Caco-2 (cell line): ENCODE measurements around the gene CLIC3. TPM values are rescaled to one million over a fixed set of nuclear protein-coding genes. Genes with fewer than 3 reads are reported as not detected.

Source experiments
- BruUV-seq: library from RNA; stranded (reverse); fragments of 400-500 nt; replicated peaks from 2 replicates; lab custom pipeline; 2021; lab: Mats Ljungman, UMichigan
- CTCF ChIA-PET: fragments of 300-600 bp; sonication (Branson Sonifier 250); formaldehyde crosslinking; loops from one replicate; lab custom pipeline; 2022; ENCODE audit warnings: antibody characterized with exemption; lab: Charles Lee
- POLR2A ChIA-PET: fragments of 300-600 bp; sonication (Branson Sonifier 250); formaldehyde crosslinking; loops from one replicate; lab custom pipeline; 2022; ENCODE audit warnings: antibody characterized with exemption; lab: Charles Lee
- DNase-seq, 2 experiments: peaks; one replicate each; pipeline versions ENCODE4 v3.0.0 to v3.0.0-alpha.2; 2020 to 2022
- H3K27me3 ChIP-seq: replicated peaks from 2 replicates; pipeline ENCODE4 v1.6.0; 2011; ENCODE audit warnings: low read length; ENCODE audit not compliant: control insufficient read depth, insufficient read depth
- H3K36me3 ChIP-seq: 2 replicates; pipeline ENCODE4 v1.5.1; 2011; ENCODE audit warnings: low read length; ENCODE audit not compliant: control insufficient read depth, insufficient read depth
- H3K4me1 ChIP-seq: fragments of 250-450 bp; sonication (Bioruptor Pico); 2 replicates; pipeline ENCODE4 v1.5.1; 2020; ENCODE audit warnings: mild to moderate bottlenecking
- H3K4me3 ChIP-seq: 2 replicates; pipeline ENCODE4 v1.5.1; 2011; ENCODE audit warnings: low read depth, mild to moderate bottlenecking, control low read depth, low read length
- H3K9me3 ChIP-seq: fragments of 250-450 bp; sonication (Bioruptor Pico); 2 replicates; pipeline ENCODE4 v1.5.1; 2020; ENCODE audit warnings: mild to moderate bottlenecking, moderate library complexity
- H3K27ac Mint-ChIP-seq: one replicate; pipeline ENCODE4 v1.8.0; 2022; ENCODE audit warnings: mixed read lengths; ENCODE audit not compliant: unreplicated experiment
- H3K27me3 Mint-ChIP-seq: one replicate; pipeline ENCODE4 v1.8.0; 2022; ENCODE audit warnings: mixed read lengths; ENCODE audit not compliant: insufficient read depth, unreplicated experiment
- H3K36me3 Mint-ChIP-seq: one replicate; pipeline ENCODE4 v1.8.0; 2022; ENCODE audit warnings: mild to moderate bottlenecking, mixed read lengths; ENCODE audit not compliant: insufficient read depth, unreplicated experiment
- H3K4me1 Mint-ChIP-seq: one replicate; pipeline ENCODE4 v1.8.0; 2022; ENCODE audit warnings: low read depth, mixed read lengths; ENCODE audit not compliant: unreplicated experiment
- H3K4me3 Mint-ChIP-seq: one replicate; pipeline ENCODE4 v1.8.0; 2022; ENCODE audit warnings: mild to moderate bottlenecking, moderate library complexity, mixed read lengths; ENCODE audit not compliant: unreplicated experiment
- H3K9me3 Mint-ChIP-seq: one replicate; pipeline ENCODE4 v1.8.0; 2022; ENCODE audit warnings: mixed read lengths; ENCODE audit not compliant: unreplicated experiment
- intact Hi-C: fragments of 100-400 bp; cut with micrococcal nuclease; formaldehyde crosslinking; loops from one replicate; pipeline ENCODE4 v1.10.0; 2022; ENCODE audit not compliant: unreplicated experiment
- total RNA-seq: library from RNA; stranded (reverse); gene quantifications from 2 replicates; pipeline ENCODE4 v1.2.3, GENCODE V29; 2022
- TF ChIP-seq, protein P1 (sequence below), 2 experiments: fragments of 200-600 bp in 1 of 2; IDR thresholded peaks; 1 replicate in 1 of 2; 2 replicates in 1 of 2; pipeline versions ENCODE4 v1.5.1 to v1.8.0; 2011 to 2022; ENCODE audit warnings: antibody characterized with exemption in 1 of 2, control low read depth in 1 of 2, inconsistent platforms in 1 of 2, low read depth in 1 of 2, low read length in 1 of 2, mild to moderate bottlenecking in 1 of 2, moderate library complexity in 1 of 2; ENCODE audit not compliant: insufficient read depth in 1 of 2, severe bottlenecking in 1 of 2, unreplicated experiment in 1 of 2

The CLIC3 gene
- total RNA-seq, 1 experiment from 2014 or later = 4.7 TPM

DNA sequence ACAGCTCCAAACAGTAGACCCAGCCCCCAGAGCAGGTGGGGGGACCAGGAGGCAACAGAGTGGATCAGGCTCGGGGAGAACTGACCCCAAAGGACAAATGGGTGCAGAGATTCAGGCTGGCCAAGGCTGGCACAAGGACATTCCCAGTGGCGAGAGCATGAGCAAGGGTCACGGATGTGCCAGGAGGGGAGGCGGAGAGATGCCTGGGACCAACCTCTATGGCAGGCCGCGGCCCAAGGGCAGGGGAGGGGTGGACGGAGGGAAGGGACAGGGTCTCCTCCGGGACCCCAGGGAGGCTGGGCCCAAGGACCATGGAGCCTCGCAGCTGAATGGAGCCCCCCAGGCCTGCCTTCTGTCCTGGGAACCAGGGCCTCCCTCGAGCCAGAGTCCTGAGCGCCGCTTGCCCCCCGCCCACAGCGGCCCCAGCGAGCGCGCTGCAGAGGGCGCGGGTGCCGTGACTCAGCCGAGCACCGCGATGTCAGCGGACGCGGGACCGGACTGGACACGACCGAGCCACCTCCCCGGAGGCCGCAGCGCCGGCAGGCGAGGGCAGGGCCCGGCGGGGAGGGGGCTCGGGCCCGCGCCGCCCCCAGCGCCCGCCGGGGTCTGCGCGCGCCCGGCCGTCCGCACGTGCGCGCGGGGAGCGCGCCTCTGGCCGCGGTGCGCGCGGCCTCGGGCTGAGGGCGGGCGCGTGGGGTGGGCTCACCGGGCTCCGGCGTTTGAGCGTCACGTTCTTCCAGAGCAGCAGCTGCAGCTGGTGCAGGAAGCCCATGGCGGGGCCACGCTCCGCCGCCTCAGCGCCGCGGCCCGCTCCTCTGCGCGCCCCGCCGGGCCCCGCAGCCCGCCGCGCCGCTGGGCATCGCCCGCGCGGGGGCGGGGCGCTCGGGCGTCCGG is 31.2 kb upstream of the CLIC3 start, which contains the start of gene ABCA2:
Gene ABCA2, minus strand, starts transcription at position 869 of the 894 bp plus-strand sequence. Its CDS starts 97 bp downstream, at position 772.
- DNase-seq = peak in 1 of 2 experiments; percentile 51
- no TSS peak for BruUV-seq
- ChIA-PET POLR2A (no interaction called here), CTCF (interaction anchor here (1.9 to 3.6 kb wide), 2 partner anchors 8 to 41 kb away, joined by 6 to 42 read pairs; partner anchors contain the start of gene SAPCD2)
- H3K9me3 Mint-ChIP-seq = no peaks in the 10 kb centered on the region
- Histone ChIP-seq H3K9me3 (no peaks in the 10 kb centered on the region), H3K27me3 (no peaks in the 10 kb centered on the region), H3K36me3 (no peaks in the 10 kb centered on the region), H3K4me3 (peak within 1 kb of the TSS; percentile 75), H3K4me1 (peaks cover 14% of the 10 kb centered on the region)
- H3K4me3 Mint-ChIP-seq = peak within 1 kb of the TSS; percentile 82
- H3K4me1 Mint-ChIP-seq = no peaks in the 10 kb centered on the region
- H3K27me3 Mint-ChIP-seq = no peaks in the 10 kb centered on the region
- TF ChIP-seq, protein P1, sequence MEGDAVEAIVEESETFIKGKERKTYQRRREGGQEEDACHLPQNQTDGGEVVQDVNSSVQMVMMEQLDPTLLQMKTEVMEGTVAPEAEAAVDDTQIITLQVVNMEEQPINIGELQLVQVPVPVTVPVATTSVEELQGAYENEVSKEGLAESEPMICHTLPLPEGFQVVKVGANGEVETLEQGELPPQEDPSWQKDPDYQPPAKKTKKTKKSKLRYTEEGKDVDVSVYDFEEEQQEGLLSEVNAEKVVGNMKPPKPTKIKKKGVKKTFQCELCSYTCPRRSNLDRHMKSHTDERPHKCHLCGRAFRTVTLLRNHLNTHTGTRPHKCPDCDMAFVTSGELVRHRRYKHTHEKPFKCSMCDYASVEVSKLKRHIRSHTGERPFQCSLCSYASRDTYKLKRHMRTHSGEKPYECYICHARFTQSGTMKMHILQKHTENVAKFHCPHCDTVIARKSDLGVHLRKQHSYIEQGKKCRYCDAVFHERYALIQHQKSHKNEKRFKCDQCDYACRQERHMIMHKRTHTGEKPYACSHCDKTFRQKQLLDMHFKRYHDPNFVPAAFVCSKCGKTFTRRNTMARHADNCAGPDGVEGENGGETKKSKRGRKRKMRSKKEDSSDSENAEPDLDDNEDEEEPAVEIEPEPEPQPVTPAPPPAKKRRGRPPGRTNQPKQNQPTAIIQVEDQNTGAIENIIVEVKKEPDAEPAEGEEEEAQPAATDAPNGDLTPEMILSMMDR (IDR thresholded peaks at IDR 0.05; ENCODE audit: insufficient read depth in 1 of 2, low read depth in 1 of 2, low read length in 1 of 2, severe bottlenecking in 1 of 2, unreplicated experiment in 1 of 2) = no peak
- H3K36me3 Mint-ChIP-seq = peaks cover 5% of the 10 kb centered on the region
- intact Hi-C loops = loop anchor here (2.0 kb wide), 1 partner anchor 79 kb away; no protein-coding TSS in a partner anchor
- H3K27ac Mint-ChIP-seq = peak within 1 kb of the TSS; percentile 42

DNA sequence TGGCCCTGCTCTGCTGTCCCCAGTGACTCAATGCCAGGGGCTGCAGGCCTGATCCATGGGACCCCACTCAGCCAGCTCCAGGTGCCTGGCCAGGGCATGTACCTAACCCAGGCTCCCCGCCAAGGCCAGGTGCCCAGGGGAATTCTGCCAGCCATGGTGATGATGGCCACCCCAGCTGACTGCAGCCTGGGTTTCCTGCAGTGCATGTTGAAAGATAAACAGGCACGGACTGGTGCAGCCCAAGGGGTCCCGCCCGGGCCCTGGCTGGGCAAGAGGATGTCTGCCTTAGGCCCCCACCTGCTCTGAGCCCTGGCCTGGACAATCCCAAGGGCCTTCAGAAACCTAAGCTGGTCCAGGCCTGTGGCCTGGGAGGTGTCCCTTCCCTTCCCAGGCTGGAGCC is 30.5 kb upstream of the CLIC3 start:
- peaks cover 4% of the 10 kb centered on the region for H3K4me1 Mint-ChIP-seq
- peaks cover 11% of the 10 kb centered on the region for H3K36me3 Mint-ChIP-seq
- Histone ChIP-seq H3K36me3 (peaks cover 1% of the 10 kb centered on the region; the same call in 1 of the 2 replicates), H3K4me1 (peaks cover 20% of the 10 kb centered on the region), H3K27me3 (no peaks in the 10 kb centered on the region), H3K4me3 (peak overlapping the region; percentile 49), H3K9me3 (no peaks in the 10 kb centered on the region)
- BruUV-seq = no TSS peak
- no peak overlapping the region for H3K27ac Mint-ChIP-seq
- H3K27me3 Mint-ChIP-seq = no peaks in the 10 kb centered on the region
- no peaks in the 10 kb centered on the region for H3K9me3 Mint-ChIP-seq
- peak overlapping the region; percentile 82 for H3K4me3 Mint-ChIP-seq
- ChIA-PET POLR2A (no interaction called here), CTCF (interaction anchor here (1.9 to 3.6 kb wide), 2 partner anchors 8 to 42 kb away, joined by 6 to 42 read pairs; partner anchors contain the start of gene SAPCD2)
- intact Hi-C loops = no loop called here
- no peak for DNase-seq
- TF ChIP-seq, protein P1 (IDR thresholded peaks at IDR 0.05; ENCODE audit: insufficient read depth in 1 of 2, low read depth in 1 of 2, low read length in 1 of 2, severe bottlenecking in 1 of 2, unreplicated experiment in 1 of 2) = no peak

DNA sequence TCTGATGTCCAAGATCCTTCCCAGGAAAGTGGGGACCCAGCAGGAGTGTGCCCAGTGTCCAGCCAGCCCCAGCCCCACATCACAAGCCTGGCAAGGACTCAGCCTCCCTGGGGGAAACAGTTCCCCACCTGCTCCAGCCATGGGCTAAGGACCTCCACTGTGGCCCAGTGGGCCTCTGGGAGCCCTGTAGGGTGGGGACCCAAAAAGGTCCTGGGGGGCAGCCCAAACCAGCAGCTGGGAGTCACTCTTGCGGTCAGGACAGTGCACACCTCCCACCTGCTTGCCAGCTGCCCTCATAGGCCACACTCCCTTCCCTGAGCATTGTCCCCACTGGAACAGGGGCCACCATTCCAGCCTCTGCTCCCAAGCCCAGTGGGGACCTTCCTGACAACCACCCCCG is 30.0 kb upstream of the CLIC3 start:
- intact Hi-C loops = no loop called here
- H3K4me3 ChIP-seq = no peak overlapping the region
- BruUV-seq = no TSS peak
- no peaks in the 10 kb centered on the region for H3K9me3 ChIP-seq
- H3K27me3 Mint-ChIP-seq = no peaks in the 10 kb centered on the region
- ChIA-PET POLR2A (no interaction called here), CTCF (interaction anchor here (1.9 kb wide), 1 partner anchor 9 kb away, joined by 6 read pairs; no protein-coding TSS in a partner anchor)
- no peak overlapping the region for H3K27ac Mint-ChIP-seq
- TF ChIP-seq, protein P1 (IDR thresholded peaks at IDR 0.05; ENCODE audit: insufficient read depth in 1 of 2, low read depth in 1 of 2, low read length in 1 of 2, severe bottlenecking in 1 of 2, unreplicated experiment in 1 of 2) = no peak
- H3K4me1 Mint-ChIP-seq = peaks cover 4% of the 10 kb centered on the region
- peaks cover 1% of the 10 kb centered on the region; the same call in 1 of the 2 replicates for H3K36me3 ChIP-seq
- no peak for DNase-seq
- H3K36me3 Mint-ChIP-seq = peaks cover 15% of the 10 kb centered on the region
- no peak overlapping the region for H3K4me3 Mint-ChIP-seq
- no peaks in the 10 kb centered on the region for H3K9me3 Mint-ChIP-seq
- H3K4me1 ChIP-seq = peaks cover 20% of the 10 kb centered on the region
- no peaks in the 10 kb centered on the region for H3K27me3 ChIP-seq
